ENCODE measurements around the gene AKAP9. TPM values are rescaled to one million over a fixed set of nuclear protein-coding genes. Genes with fewer than 3 reads are reported as not detected.
A peak's percentile ranks its signal among the peaks of the same experiment; 100 is the strongest.
"Not testable (repeated sequence)": the region's sequence is repeated elsewhere in the genome, so short reads cannot be mapped to it uniquely, and the experiment has no call there.

The AKAP9 gene
- total RNA-seq, 1 donor, result 56.5 TPM

DNA sequence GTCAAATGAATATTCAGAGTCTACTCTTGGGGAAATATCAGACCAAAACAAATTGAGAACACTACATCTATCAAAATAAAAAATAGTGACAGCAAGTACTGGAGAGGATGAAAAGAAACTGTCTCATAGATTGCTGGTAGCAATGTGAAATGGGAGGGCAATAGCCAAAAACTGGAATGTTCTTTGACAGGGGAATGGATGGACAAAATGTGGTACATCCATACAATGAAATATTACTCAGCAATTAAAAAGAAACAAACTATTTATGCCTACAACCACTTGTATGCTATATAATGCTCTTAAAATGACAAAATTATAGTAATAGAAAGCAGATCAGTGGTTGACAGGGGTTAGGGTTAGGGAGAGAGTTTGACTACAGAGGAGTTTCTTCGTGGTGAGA lies 147.6 kb downstream of the AKAP9 start:
- no peak overlapping the region for H3K4me3 ChIP-seq (ENCODE audit: insufficient read depth, low read length)
- peaks cover 3% of the 10 kb centered on the region for H3K4me1 ChIP-seq (ENCODE audit: insufficient read depth, low read length)
- H3K9me3 ChIP-seq (ENCODE audit: low read depth, low read length), result no peaks in the 10 kb centered on the region
- H3K79me2 ChIP-seq (ENCODE audit: insufficient read depth, low read length), result no peaks in the 10 kb centered on the region
- TF ChIP-seq, protein P1, sequence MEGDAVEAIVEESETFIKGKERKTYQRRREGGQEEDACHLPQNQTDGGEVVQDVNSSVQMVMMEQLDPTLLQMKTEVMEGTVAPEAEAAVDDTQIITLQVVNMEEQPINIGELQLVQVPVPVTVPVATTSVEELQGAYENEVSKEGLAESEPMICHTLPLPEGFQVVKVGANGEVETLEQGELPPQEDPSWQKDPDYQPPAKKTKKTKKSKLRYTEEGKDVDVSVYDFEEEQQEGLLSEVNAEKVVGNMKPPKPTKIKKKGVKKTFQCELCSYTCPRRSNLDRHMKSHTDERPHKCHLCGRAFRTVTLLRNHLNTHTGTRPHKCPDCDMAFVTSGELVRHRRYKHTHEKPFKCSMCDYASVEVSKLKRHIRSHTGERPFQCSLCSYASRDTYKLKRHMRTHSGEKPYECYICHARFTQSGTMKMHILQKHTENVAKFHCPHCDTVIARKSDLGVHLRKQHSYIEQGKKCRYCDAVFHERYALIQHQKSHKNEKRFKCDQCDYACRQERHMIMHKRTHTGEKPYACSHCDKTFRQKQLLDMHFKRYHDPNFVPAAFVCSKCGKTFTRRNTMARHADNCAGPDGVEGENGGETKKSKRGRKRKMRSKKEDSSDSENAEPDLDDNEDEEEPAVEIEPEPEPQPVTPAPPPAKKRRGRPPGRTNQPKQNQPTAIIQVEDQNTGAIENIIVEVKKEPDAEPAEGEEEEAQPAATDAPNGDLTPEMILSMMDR (IDR thresholded peaks at IDR 0.05; ENCODE audit: extremely low read depth, low read depth, low read length), result no peak
- H4K20me1 ChIP-seq (ENCODE audit: insufficient read depth, low read length), result no peaks in the 10 kb centered on the region
- DNase-seq (ENCODE audit: insufficient read length, low spot score, missing footprints), result no peak
- no peak overlapping the region for H2AFZ ChIP-seq (ENCODE audit: low read length)
- no peaks in the 10 kb centered on the region for H3K27me3 ChIP-seq (ENCODE audit: insufficient read depth, low read length)
- H3K4me2 ChIP-seq (ENCODE audit: insufficient read depth, low read length), result no peak overlapping the region
- H3K27ac ChIP-seq (ENCODE audit: low read depth, low read length), result no peak overlapping the region
- peaks cover 63% of the 10 kb centered on the region for H3K36me3 ChIP-seq (ENCODE audit: insufficient read depth, low read length)

DNA sequence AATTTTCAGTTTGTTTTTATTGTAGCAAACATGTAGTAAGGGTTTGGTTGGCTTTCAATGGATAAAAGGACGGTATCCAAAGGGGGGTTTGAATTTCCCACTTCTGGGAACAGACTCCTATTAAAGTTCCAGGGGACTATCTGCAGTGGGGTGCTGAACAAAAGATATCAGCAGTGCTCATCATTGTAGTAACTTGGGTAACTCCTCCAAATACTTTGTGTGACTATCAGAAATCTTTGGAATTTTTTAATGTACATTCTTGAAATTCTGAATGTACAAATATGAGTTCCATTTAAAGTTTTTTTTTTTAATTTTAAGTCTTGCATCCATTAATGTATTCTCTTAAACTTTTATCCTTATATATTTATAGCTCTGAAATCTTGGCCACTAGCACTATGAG lies 151.5 kb downstream of the AKAP9 start:
- Histone ChIP-seq H3K4me3 (ENCODE audit: insufficient read depth, low read length) (no peak overlapping the region), H4K20me1 (ENCODE audit: insufficient read depth, low read length) (no peaks in the 10 kb centered on the region), H3K4me2 (ENCODE audit: insufficient read depth, low read length) (no peak overlapping the region), H3K4me1 (ENCODE audit: insufficient read depth, low read length) (peaks cover 3% of the 10 kb centered on the region), H3K79me2 (ENCODE audit: insufficient read depth, low read length) (no peaks in the 10 kb centered on the region), H3K9me3 (ENCODE audit: low read depth, low read length) (no peaks in the 10 kb centered on the region), H3K36me3 (ENCODE audit: insufficient read depth, low read length) (peaks cover 53% of the 10 kb centered on the region), H2AFZ (ENCODE audit: low read length) (no peak overlapping the region), H3K27ac (ENCODE audit: low read depth, low read length) (no peak overlapping the region), H3K27me3 (ENCODE audit: insufficient read depth, low read length) (no peaks in the 10 kb centered on the region)
- DNase-seq (ENCODE audit: insufficient read length, low spot score, missing footprints), result peak; percentile 34
- TF ChIP-seq, protein P1 (IDR thresholded peaks at IDR 0.05; ENCODE audit: extremely low read depth, low read depth, low read length), result no peak

DNA sequence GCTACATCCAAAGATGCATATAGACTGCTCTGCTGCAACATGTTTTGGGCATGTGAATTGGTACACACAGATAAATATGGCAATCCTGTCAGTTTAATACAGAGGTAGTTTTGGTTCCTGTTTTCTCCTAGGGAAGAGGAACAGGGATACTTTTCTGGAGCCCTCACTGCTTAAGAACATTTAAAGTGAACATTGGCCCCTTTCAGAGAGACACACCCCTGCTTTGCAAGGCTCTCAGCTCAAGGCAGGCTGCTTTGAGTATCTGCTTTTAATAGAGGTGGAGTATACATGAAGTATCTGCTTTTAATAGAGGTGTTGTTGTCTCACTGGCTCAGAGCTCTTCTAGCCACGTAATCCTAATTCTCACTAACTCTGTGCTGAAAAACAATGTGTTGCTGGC lies 154.7 kb downstream of the AKAP9 start:
- Histone ChIP-seq H3K79me2 (ENCODE audit: insufficient read depth, low read length) (no peaks in the 10 kb centered on the region), H3K36me3 (ENCODE audit: insufficient read depth, low read length) (peaks cover 55% of the 10 kb centered on the region), H3K27me3 (ENCODE audit: insufficient read depth, low read length) (no peaks in the 10 kb centered on the region), H3K9me3 (ENCODE audit: low read depth, low read length) (no peaks in the 10 kb centered on the region), H3K27ac (ENCODE audit: low read depth, low read length) (no peak overlapping the region), H3K4me2 (ENCODE audit: insufficient read depth, low read length) (no peak overlapping the region), H3K4me1 (ENCODE audit: insufficient read depth, low read length) (peaks cover 3% of the 10 kb centered on the region), H2AFZ (ENCODE audit: low read length) (no peak overlapping the region), H3K4me3 (ENCODE audit: insufficient read depth, low read length) (no peak overlapping the region), H4K20me1 (ENCODE audit: insufficient read depth, low read length) (no peaks in the 10 kb centered on the region)
- DNase-seq (ENCODE audit: insufficient read length, low spot score, missing footprints), result no peak
- TF ChIP-seq, protein P1 (IDR thresholded peaks at IDR 0.05; ENCODE audit: extremely low read depth, low read depth, low read length), result no peak

DNA sequence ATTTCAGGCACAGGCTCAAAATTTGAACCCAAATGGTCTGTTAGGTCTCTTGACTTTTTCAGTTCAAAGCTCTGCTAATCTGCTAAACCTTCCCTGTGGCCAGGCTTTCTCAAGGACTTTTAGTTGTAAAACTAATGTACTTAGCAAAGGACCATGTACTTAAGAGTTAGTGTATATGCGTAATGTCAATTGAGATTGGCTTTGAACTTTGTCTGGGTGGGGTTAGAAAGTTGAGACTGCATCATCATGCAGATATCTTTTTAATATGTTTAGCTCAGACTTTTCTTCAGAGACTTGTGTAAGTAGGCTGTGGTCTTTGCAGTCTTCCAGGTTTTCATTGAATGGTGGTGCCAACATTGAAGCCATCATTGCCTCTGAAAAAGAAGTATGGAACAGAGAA lies 159.9 kb downstream of the AKAP9 start:
- H3K27me3 ChIP-seq (ENCODE audit: insufficient read depth, low read length), result no peaks in the 10 kb centered on the region
- DNase-seq (ENCODE audit: insufficient read length, low spot score, missing footprints), result no peak
- no peak overlapping the region for H3K4me3 ChIP-seq (ENCODE audit: insufficient read depth, low read length)
- no peaks in the 10 kb centered on the region for H4K20me1 ChIP-seq (ENCODE audit: insufficient read depth, low read length)
- no peak overlapping the region for H3K4me2 ChIP-seq (ENCODE audit: insufficient read depth, low read length)
- H2AFZ ChIP-seq (ENCODE audit: low read length), result no peak overlapping the region
- no peaks in the 10 kb centered on the region for H3K4me1 ChIP-seq (ENCODE audit: insufficient read depth, low read length)
- H3K27ac ChIP-seq (ENCODE audit: low read depth, low read length), result no peak overlapping the region
- H3K9me3 ChIP-seq (ENCODE audit: low read depth, low read length), result no peaks in the 10 kb centered on the region
- no peaks in the 10 kb centered on the region for H3K79me2 ChIP-seq (ENCODE audit: insufficient read depth, low read length)
- TF ChIP-seq, protein P1 (IDR thresholded peaks at IDR 0.05; ENCODE audit: extremely low read depth, low read depth, low read length), result no peak
- H3K36me3 ChIP-seq (ENCODE audit: insufficient read depth, low read length), result peaks cover 58% of the 10 kb centered on the region

DNA sequence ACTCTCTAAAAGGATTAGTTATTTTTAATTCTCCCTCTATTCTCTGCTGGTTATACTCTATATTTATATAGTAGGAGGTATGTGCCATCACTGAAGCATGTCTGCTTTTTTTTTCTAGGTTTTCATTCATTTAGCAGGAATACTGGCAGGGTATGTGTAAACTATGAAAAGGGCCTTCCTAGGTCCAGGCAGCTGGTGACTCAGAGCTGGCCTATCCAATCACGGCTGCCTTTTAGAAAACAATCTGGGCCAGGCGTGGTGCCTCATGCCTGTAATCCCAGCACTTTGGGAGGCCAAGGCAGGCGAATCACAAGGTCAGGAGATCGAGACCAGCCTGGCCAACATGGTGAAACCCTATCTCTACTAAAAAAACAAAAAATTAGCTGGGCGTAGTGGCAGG lies 162.2 kb downstream of the AKAP9 start:
- H2AFZ ChIP-seq (ENCODE audit: low read length); H4K20me1 ChIP-seq (ENCODE audit: insufficient read depth, low read length); H3K27ac ChIP-seq (ENCODE audit: low read depth, low read length); H3K4me1 ChIP-seq (ENCODE audit: insufficient read depth, low read length); H3K9me3 ChIP-seq (ENCODE audit: low read depth, low read length); H3K79me2 ChIP-seq (ENCODE audit: insufficient read depth, low read length); H3K27me3 ChIP-seq (ENCODE audit: insufficient read depth, low read length); H3K4me2 ChIP-seq (ENCODE audit: insufficient read depth, low read length); H3K4me3 ChIP-seq (ENCODE audit: insufficient read depth, low read length): not testable (repeated sequence)
- H3K36me3 ChIP-seq (ENCODE audit: insufficient read depth, low read length), result peaks cover 53% of the 10 kb centered on the region
- DNase-seq (ENCODE audit: insufficient read length, low spot score, missing footprints), result peak; percentile 65
